GM12891 (cell line): Measurements from ENCODE around the gene PPP1R9B.

Experiments
- DNase-seq: peaks from one replicate; pipeline ENCODE4 v3.0.0; 2011; ENCODE audit warnings: low spot score; ENCODE audit not compliant: insufficient read length
- FAIRE-seq: peaks from 2 replicates; lab custom pipeline; 2011; peaks lifted over from hg19 to GRCh38; lab: Jason Lieb, UNC
- PAX5 ChIP-seq: IDR thresholded peaks from 2 replicates; pipeline ENCODE4 v1.6.1; 2011; ENCODE audit warnings: low read length, moderate library complexity, mild to moderate bottlenecking; ENCODE audit not compliant: insufficient read depth, severe bottlenecking
- POLR2A ChIP-seq: IDR thresholded peaks from 2 replicates; pipeline ENCODE4 v1.6.1; 2011; ENCODE audit warnings: low read depth, low read length, control low read depth
- POLR2AphosphoS5 ChIP-seq: IDR thresholded peaks from 2 replicates; pipeline ENCODE4 v1.6.1; 2011; ENCODE audit warnings: low read depth, low read length, control low read depth
- POU2F2 ChIP-seq: IDR thresholded peaks from 2 replicates; pipeline ENCODE4 v1.6.1; 2011; ENCODE audit warnings: low read depth, mild to moderate bottlenecking, control low read depth, low read length, moderate library complexity
- SPI1 ChIP-seq: IDR thresholded peaks from 2 replicates; pipeline ENCODE4 v1.6.1; 2011; ENCODE audit warnings: low read depth, low read length, control low read depth
- TAF1 ChIP-seq: IDR thresholded peaks from 2 replicates; pipeline ENCODE4 v1.6.1; 2011; ENCODE audit warnings: low read depth, low read length, control low read depth

PPP1R9B gene

DNA sequence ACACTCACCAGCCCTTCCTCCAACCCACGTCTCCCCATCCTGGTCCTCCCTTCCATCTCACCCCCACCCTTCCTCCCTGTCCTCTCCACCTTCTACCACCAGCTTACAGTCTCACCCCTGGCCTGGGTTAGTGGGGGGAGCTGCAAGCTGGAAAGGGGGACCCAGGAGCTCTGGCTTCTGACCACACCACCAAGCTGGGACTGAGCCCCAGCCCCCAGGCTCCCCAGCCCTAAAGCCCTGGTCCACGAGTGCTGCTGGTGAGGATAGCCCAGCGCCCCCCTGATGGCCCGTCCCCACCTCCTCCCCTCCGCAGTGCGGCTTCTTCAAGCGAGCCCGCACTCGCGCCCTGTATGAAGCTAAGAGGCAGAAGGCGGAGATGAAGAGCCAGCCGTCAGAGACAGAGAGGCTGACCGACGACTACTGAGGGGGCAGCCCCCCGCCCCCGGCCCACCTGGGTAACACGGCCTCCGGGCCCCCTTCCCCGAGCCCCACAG lies 62.5 kb downstream of the PPP1R9B start:
- DNase-seq: no peak
- TF ChIP-seq POLR2AphosphoS5 (no peak), POLR2A (no peak), PAX5 (no peak), SPI1 (no peak), POU2F2 (no peak), TAF1 (no peak)
- no peak for FAIRE-seq

- FAIRE-seq (peak; percentile 98), DNase-seq (peak; percentile 90)
- TF ChIP-seq POLR2AphosphoS5: no peak
- no peak for TF ChIP-seq POLR2A
- no peak for TF ChIP-seq POU2F2
- no peak for TF ChIP-seq SPI1
- no peak for TF ChIP-seq PAX5
- TF ChIP-seq TAF1: no peak
Observed at GRCh38 chr17:50087246-50087911, 63.1 kb downstream of the PPP1R9B start.
